ENCODE measurements around the gene ACSM3. TPM values are rescaled to one million over a fixed set of nuclear protein-coding genes. Genes with fewer than 3 reads are reported as not detected.

The ACSM3 gene
- total and polyA plus RNA-seq, 9 of the 15 experiments (the other 6 are each of a cell fraction or from before 2014, with no cell fraction given): 112 to 420 (median 182) TPM

DNA sequence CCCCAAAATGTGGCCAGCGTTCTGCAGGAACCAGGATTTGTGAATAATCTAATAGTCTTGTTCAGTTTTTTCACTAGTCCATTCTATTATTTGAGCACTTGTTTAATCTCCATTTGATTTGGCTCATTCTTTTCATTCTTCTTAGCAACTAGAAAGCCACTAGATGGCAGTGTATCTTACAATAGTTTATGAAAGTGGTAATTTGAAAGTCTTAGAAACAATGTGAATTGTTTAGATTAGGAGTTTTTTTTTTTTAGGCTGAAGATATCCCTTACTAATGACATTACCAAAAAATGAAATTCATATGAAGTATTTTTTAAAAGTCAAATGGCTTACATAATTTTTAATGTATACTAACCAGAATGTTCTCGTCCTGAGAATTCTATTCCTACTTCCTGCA lies 35.8 kb downstream of the ACSM3 start (continued):
- TF ChIP-seq, protein P1, sequence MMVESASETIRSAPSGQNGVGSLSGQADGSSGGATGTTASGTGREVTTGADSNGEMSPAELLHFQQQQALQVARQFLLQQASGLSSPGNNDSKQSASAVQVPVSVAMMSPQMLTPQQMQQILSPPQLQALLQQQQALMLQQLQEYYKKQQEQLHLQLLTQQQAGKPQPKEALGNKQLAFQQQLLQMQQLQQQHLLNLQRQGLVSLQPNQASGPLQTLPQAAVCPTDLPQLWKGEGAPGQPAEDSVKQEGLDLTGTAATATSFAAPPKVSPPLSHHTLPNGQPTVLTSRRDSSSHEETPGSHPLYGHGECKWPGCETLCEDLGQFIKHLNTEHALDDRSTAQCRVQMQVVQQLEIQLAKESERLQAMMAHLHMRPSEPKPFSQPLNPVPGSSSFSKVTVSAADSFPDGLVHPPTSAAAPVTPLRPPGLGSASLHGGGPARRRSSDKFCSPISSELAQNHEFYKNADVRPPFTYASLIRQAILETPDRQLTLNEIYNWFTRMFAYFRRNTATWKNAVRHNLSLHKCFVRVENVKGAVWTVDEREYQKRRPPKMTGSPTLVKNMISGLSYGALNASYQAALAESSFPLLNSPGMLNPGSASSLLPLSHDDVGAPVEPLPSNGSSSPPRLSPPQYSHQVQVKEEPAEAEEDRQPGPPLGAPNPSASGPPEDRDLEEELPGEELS (CRISPR knock-in tag; IDR thresholded peaks at IDR 0.05; ENCODE audit: borderline replicate concordance): no peak
- TF ChIP-seq ZNF384 (IDR thresholded peaks at IDR 0.05; ENCODE audit: low read depth, low read length) (peak; percentile 28; the same call in 1 of the 2 replicates), SIN3B (IDR thresholded peaks at IDR 0.05; ENCODE audit: low read depth) (no peak), ZNF431 (CRISPR knock-in tag; IDR thresholded peaks at IDR 0.05) (no peak), SOX6 (IDR thresholded peaks at IDR 0.05) (peak; percentile 33; the same call in 1 of the 2 replicates), ZC3H4 (CRISPR knock-in tag; IDR thresholded peaks at IDR 0.05; ENCODE audit: borderline replicate concordance) (no peak), ILF3 (IDR thresholded peaks at IDR 0.05; ENCODE audit: borderline replicate concordance) (no peak), ZFX (CRISPR knock-in tag; IDR thresholded peaks at IDR 0.05) (no peak), BCOR (IDR thresholded peaks at IDR 0.05) (no peak), HNRNPH1 (optimal IDR thresholded peaks at IDR 0.05; ENCODE audit: low read depth, low read length) (no peak), KLF10 (CRISPR knock-in tag; IDR thresholded peaks at IDR 0.05) (no peak)
- TF ChIP-seq, protein P2, sequence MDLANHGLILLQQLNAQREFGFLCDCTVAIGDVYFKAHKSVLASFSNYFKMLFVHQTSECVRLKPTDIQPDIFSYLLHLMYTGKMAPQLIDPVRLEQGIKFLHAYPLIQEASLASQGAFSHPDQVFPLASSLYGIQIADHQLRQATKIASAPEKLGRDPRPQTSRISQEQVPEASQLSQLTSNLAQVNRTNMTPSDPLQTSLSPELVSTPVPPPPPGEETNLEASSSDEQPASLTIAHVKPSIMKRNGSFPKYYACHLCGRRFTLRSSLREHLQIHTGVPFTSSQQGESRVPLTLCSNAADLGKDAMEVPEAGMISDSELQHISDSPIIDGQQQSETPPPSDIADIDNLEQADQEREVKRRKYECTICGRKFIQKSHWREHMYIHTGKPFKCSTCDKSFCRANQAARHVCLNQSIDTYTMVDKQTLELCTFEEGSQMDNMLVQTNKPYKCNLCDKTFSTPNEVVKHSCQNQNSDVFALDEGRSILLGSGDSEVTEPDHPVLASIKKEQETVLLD (IDR thresholded peaks at IDR 0.05): no peak
- TF ChIP-seq, protein P3, sequence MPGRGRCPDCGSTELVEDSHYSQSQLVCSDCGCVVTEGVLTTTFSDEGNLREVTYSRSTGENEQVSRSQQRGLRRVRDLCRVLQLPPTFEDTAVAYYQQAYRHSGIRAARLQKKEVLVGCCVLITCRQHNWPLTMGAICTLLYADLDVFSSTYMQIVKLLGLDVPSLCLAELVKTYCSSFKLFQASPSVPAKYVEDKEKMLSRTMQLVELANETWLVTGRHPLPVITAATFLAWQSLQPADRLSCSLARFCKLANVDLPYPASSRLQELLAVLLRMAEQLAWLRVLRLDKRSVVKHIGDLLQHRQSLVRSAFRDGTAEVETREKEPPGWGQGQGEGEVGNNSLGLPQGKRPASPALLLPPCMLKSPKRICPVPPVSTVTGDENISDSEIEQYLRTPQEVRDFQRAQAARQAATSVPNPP (IDR thresholded peaks at IDR 0.05; ENCODE audit: borderline replicate concordance, insufficient read depth, insufficient read length): no peak

All from K562 (cell line).